LNCAP (cell line): ENCODE data around the gene EVC.

Experiments used
- TF ChIP-seq, protein P1 (sequence below): fragments of 450-650 bp; IDR thresholded peaks from 2 replicates; pipeline ENCODE4 v1.5.1; 2017; ENCODE audit warnings: mild to moderate bottlenecking

Gene EVC

GRCh38 chr4:5851637-5852301 is 140.8 kb downstream of the EVC start:
- TF ChIP-seq, protein P1, sequence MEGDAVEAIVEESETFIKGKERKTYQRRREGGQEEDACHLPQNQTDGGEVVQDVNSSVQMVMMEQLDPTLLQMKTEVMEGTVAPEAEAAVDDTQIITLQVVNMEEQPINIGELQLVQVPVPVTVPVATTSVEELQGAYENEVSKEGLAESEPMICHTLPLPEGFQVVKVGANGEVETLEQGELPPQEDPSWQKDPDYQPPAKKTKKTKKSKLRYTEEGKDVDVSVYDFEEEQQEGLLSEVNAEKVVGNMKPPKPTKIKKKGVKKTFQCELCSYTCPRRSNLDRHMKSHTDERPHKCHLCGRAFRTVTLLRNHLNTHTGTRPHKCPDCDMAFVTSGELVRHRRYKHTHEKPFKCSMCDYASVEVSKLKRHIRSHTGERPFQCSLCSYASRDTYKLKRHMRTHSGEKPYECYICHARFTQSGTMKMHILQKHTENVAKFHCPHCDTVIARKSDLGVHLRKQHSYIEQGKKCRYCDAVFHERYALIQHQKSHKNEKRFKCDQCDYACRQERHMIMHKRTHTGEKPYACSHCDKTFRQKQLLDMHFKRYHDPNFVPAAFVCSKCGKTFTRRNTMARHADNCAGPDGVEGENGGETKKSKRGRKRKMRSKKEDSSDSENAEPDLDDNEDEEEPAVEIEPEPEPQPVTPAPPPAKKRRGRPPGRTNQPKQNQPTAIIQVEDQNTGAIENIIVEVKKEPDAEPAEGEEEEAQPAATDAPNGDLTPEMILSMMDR, result no peak

DNA sequence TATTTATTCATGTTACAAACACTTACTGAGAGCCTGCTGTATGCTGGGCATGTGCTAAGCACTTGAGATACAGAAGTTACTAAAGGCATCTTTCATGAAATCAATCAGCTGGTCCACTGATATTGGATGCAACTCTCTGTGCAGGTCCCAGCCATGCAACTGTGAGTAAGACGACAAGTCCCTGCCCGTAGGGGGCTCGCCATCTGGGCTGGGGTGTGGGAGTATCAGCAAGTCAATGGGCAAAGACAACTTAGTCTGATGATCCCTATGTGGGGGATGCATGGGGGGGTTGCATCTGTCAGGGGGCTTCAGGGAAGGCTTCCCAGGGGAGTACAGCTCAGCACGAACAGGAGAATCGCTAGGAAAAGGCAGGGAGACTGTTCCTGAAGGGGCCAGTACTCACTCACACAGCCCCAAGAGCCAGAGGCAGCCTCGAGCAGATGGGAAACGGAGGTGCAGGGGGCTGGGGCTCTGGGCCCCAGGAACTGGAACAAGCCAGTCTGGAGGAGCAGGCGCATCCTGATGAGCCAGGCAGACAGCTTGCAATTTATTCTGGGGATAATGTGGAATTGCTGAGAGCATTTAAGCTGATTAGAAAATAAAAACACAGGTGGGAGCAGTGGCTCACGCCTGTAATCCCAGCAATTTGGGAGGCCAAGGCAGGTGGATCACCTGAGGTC is 141.7 kb downstream of the EVC start:
- TF ChIP-seq, protein P1, result no peak

DNA sequence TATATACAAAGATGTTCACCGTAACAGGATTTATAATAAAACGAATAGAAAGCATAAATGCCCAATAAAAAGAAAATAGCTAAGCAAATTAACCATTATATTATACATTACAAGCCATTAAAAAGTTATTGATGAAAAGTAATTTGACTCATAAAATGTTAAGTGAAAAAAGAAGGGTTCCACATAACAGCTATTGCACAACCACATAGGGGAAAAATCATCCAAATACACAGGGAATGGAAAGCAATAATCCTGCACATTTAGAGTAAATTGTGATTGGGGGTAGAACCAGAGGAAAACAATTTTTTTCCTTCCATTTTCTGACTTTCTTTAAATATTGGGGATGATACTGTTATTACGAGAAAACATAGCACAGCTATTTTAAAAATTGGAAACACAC is 143.9 kb downstream of the EVC start:
- TF ChIP-seq, protein P1, result no peak

DNA sequence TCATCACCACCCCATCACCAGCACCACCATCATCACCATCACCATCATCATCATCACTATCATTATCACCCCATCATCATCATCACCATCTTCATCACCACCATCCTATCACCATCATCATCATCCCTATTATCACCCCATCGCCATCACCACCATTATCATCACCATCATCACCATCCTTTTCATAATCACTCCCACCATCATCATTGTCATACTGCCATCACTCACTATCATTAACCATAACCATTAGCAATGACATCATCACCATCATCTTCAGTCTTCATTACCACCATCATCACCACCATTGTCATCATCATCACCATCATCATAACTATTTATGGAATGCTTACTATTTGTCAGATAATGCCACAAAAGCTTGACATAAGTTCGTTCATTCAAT is 146.2 kb downstream of the EVC start:
- TF ChIP-seq, protein P1, result no peak

GRCh38 chr4:5858020-5858769 is 147.2 kb downstream of the EVC start:
- TF ChIP-seq, protein P1, result no peak

- TF ChIP-seq, protein P1, result no peak
These were observed 152.6 kb downstream of the EVC start for GRCh38 chr4:5863461-5864113.
